Smooth muscle cell (in vitro differentiated cells): ENCODE results near the gene ABCA7. TPM values are rescaled to one million over a fixed set of nuclear protein-coding genes. Genes with fewer than 3 reads are reported as not detected.

Experiments
- DNase-seq: peaks from one replicate; lab custom pipeline; 2025; ENCODE audit not compliant: unreplicated experiment; lab: John Stamatoyannopoulos, UW
- H2AFZ ChIP-seq: fragments of 200-600 bp; sonication (generic); 2 replicates; pipeline ENCODE4 v1.6.0; 2016; ENCODE audit warnings: antibody characterized with exemption, low read depth, mild to moderate bottlenecking
- H3F3A ChIP-seq: fragments of 200-600 bp; sonication (generic); 2 replicates; pipeline ENCODE4 v1.6.0; 2017; ENCODE audit warnings: antibody characterized with exemption, low read depth
- H3K27ac ChIP-seq: fragments of 200-600 bp; sonication (generic); 2 replicates; pipeline ENCODE4 v1.5.1; 2016; ENCODE audit warnings: low read depth, mild to moderate bottlenecking
- H3K27me3 ChIP-seq: fragments of 200-600 bp; sonication (generic); 2 replicates; pipeline ENCODE4 v1.6.1; 2016; ENCODE audit warnings: low read depth, mild to moderate bottlenecking
- H3K36me3 ChIP-seq: fragments of 200-600 bp; sonication (generic); 2 replicates; pipeline ENCODE4 v1.5.1; 2016; ENCODE audit warnings: low read depth
- H3K4me1 ChIP-seq: fragments of 200-600 bp; sonication (generic); 2 replicates; pipeline ENCODE4 v1.5.1; 2016; ENCODE audit warnings: low read depth
- H3K4me2 ChIP-seq: fragments of 200-600 bp; sonication (generic); 2 replicates; pipeline ENCODE4 v1.6.0; 2016; ENCODE audit warnings: mild to moderate bottlenecking
- H3K4me3 ChIP-seq: fragments of 200-600 bp; sonication (generic); 2 replicates; pipeline ENCODE4 v1.5.1; 2016; ENCODE audit warnings: mild to moderate bottlenecking
- H3K79me2 ChIP-seq: fragments of 200-600 bp; sonication (generic); 2 replicates; pipeline ENCODE4 v1.6.0; 2016; ENCODE audit warnings: low read depth, mild to moderate bottlenecking
- H3K9ac ChIP-seq: fragments of 200-600 bp; sonication (generic); 2 replicates; pipeline ENCODE4 v1.6.0; 2016; ENCODE audit warnings: low read depth
- H3K9me3 ChIP-seq: fragments of 200-600 bp; sonication (generic); replicated peaks from 2 replicates; pipeline ENCODE4 v1.5.1; 2016; ENCODE audit warnings: low read depth
- H4K20me1 ChIP-seq: fragments of 200-600 bp; sonication (generic); 2 replicates; pipeline ENCODE4 v1.6.0; 2016; ENCODE audit warnings: low read depth
- CTCF ChIP-seq: fragments of 200-600 bp; sonication (generic); IDR thresholded peaks from 2 replicates; pipeline ENCODE4 v1.5.1; 2017; ENCODE audit warnings: borderline replicate concordance, mild to moderate bottlenecking, antibody characterized with exemption; ENCODE audit not compliant: insufficient read depth, poor library complexity, severe bottlenecking
- WGBS: methylation state at CpG from one replicate; pipeline ENCODE4 v1.1.7; 2016; ENCODE audit warnings: low lambda C conversion rate; 5-methylcytosine and 5-hydroxymethylcytosine counted together
- polyA plus RNA-seq: library from polyadenylated mRNA; unstranded; fragments of >200 nt; fragmentation: Nextera tagmentation; extraction: Ambion mirVana; gene quantifications from 2 replicates; pipeline ENCODE4 v1.2.1, GENCODE V29; 2016
- total RNA-seq: library from RNA; depleted of rRNA; stranded (reverse); fragments of >200 nt; gene quantifications from 2 replicates; pipeline ENCODE4 v1.2.3, GENCODE V29; 2014

Gene ABCA7
- total and polyA plus RNA-seq, 2 experiments from 2014 or later: 4.1 to 11.8 TPM

DNA sequence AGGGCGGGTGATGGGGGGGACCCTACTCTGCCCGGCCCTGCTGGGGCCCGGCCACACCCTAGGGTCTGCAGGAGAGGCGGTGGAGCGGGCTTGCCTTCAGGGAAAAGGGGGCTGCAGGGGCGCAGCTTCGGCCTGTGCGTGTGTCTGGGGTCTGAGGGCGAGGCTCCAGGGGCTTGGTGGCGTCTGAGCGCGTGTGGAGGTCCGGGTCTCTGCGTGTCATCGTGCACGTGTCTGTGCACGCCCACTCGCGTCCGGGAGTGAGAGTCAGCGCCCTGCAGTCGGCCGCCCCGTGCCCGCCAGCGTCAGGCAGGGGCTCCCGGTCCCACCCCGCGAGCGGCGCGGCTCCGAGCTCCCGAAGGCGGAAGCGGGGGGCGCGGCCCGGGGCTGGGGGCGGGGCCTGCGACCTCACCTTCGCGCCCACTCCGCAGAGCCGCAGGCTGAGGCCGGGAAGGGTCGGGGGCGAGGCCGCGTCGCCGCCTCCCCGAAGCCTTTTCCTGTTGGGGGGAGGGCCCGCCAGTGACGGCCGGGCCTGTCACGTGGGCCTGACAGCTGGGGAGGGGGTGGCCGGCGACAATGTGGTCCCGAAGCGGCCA, 26.9 kb downstream of the ABCA7 start, which contains the start of gene ARHGAP45:
Gene ARHGAP45 (plus strand): TSS at position 420 of the 593 bp plus-strand sequence. CDS start 239 bp downstream, outside the sequence.
- H3K4me2 ChIP-seq: peak within 1 kb of the TSS; percentile 88
- DNase-seq: no peak
- peaks cover 2% of the 10 kb centered on the region for H4K20me1 ChIP-seq
- H3K9ac ChIP-seq: no peak within 1 kb of the TSS
- no peaks in the 10 kb centered on the region for H3K9me3 ChIP-seq
- 26% methylated on average over 18 of the region's 61 CpGs for WGBS
- H3K36me3 ChIP-seq: no peaks in the 10 kb centered on the region
- no peaks in the 10 kb centered on the region for H3K79me2 ChIP-seq
- H3K4me3 ChIP-seq: peak within 1 kb of the TSS; percentile 47
- H3F3A ChIP-seq: peaks cover 5% of the 10 kb centered on the region
- H3K4me1 ChIP-seq: peaks cover 6% of the 10 kb centered on the region
- TF ChIP-seq CTCF: no peak
- no peak within 1 kb of the TSS for H2AFZ ChIP-seq
- H3K27me3 ChIP-seq: peaks cover 39% of the 10 kb centered on the region
- H3K27ac ChIP-seq: no peak within 1 kb of the TSS

DNA sequence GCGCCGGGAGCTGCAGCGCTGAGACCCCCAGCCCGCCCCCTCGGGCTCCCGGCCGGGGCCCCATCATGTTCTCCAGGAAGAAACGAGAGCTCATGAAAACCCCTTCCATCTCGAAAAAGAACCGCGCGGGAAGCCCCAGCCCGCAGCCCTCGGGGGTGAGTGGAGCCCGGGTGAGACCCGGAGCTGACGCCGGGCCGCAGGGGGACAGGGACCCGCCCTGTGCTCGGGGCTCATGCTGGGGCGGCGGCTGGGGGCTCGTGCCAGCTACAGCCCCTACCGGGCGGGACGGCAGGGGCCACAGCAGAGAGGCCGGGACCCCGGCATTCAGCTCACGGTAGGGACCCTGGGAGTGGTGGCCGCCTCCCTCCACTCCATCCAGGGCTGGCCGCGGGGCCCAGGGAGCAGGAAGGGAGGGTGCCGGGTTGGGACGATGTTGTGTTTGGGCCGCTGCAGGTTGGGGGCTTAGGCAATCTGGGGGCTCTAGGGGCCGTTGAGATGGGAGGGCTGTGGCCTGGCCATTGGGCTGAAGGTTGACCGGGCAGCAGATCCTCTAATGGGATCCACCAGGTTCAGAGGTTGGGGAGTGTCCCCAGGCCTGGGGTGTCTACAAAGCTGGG, 27.5 kb downstream of the ABCA7 start:
- Histone ChIP-seq H3K9ac (no peak overlapping the region), H3K4me2 (peak overlapping the region; percentile 88), H4K20me1 (peaks cover 8% of the 10 kb centered on the region), H3K27ac (no peak overlapping the region), H3K4me3 (peak overlapping the region; percentile 47), H2AFZ (no peak overlapping the region), H3K36me3 (no peaks in the 10 kb centered on the region), H3F3A (peaks cover 5% of the 10 kb centered on the region), H3K9me3 (no peaks in the 10 kb centered on the region), H3K4me1 (peaks cover 6% of the 10 kb centered on the region), H3K27me3 (peaks cover 39% of the 10 kb centered on the region), H3K79me2 (no peaks in the 10 kb centered on the region)
- DNase-seq: no peak
- 17% methylated on average over 20 of the region's 38 CpGs for WGBS
- TF ChIP-seq CTCF: no peak

GRCh38 chr19:1068009-1069001, 28.4 kb downstream of the ABCA7 start:
- Histone ChIP-seq H3K27me3 (peaks cover 39% of the 10 kb centered on the region), H2AFZ (no peak overlapping the region), H3K79me2 (no peaks in the 10 kb centered on the region), H3K4me3 (no peak overlapping the region), H3K9ac (no peak overlapping the region), H4K20me1 (peaks cover 10% of the 10 kb centered on the region), H3K27ac (no peak overlapping the region), H3F3A (peaks cover 5% of the 10 kb centered on the region), H3K4me1 (peaks cover 6% of the 10 kb centered on the region), H3K36me3 (no peaks in the 10 kb centered on the region), H3K4me2 (no peak overlapping the region), H3K9me3 (no peaks in the 10 kb centered on the region)
- TF ChIP-seq CTCF: no peak
- 94% methylated on average over 41 of the region's 45 CpGs for WGBS
- DNase-seq: no peak
